SJCRH30 (cell line): Measurements from ENCODE around the gene WIF1. TPM values are rescaled to one million over a fixed set of nuclear protein-coding genes. Genes with fewer than 3 reads are reported as not detected.

Experiments
- DNase-seq, 2 experiments: peaks; one replicate each; pipeline ENCODE4 v3.0.0-alpha.2; 2015 to 2020
- H3K27ac ChIP-seq: fragments of 250-450 bp; sonication (Bioruptor Pico); 2 replicates; pipeline ENCODE4 v1.5.1; 2020; ENCODE audit warnings: mild to moderate bottlenecking, moderate library complexity
- H3K27me3 ChIP-seq: fragments of 250-450 bp; sonication (Bioruptor Pico); 2 replicates; pipeline ENCODE4 v1.5.1; 2020; ENCODE audit warnings: mild to moderate bottlenecking, moderate library complexity
- H3K36me3 ChIP-seq: fragments of 250-450 bp; sonication (Bioruptor Pico); 2 replicates; pipeline ENCODE4 v1.5.1; 2020; ENCODE audit warnings: mild to moderate bottlenecking, moderate library complexity
- H3K4me1 ChIP-seq: fragments of 250-450 bp; sonication (Bioruptor Pico); 2 replicates; pipeline ENCODE4 v1.5.1; 2020; ENCODE audit warnings: mild to moderate bottlenecking, moderate library complexity
- H3K4me3 ChIP-seq: fragments of 250-450 bp; sonication (Bioruptor Pico); 2 replicates; pipeline ENCODE4 v1.5.1; 2020; ENCODE audit warnings: mild to moderate bottlenecking, moderate library complexity
- H3K9me3 ChIP-seq: fragments of 250-450 bp; sonication (Bioruptor Pico); replicated peaks from 2 replicates; pipeline ENCODE4 v1.5.1; 2020; ENCODE audit warnings: mild to moderate bottlenecking, moderate library complexity
- total RNA-seq: library from RNA; depleted of rRNA; stranded (reverse); fragments of >200 nt; shearing (Covaris generic); gene quantifications from 2 replicates; pipeline ENCODE4 v1.2.3, GENCODE V29; 2014; rRNA removed

Gene WIF1, protein sequence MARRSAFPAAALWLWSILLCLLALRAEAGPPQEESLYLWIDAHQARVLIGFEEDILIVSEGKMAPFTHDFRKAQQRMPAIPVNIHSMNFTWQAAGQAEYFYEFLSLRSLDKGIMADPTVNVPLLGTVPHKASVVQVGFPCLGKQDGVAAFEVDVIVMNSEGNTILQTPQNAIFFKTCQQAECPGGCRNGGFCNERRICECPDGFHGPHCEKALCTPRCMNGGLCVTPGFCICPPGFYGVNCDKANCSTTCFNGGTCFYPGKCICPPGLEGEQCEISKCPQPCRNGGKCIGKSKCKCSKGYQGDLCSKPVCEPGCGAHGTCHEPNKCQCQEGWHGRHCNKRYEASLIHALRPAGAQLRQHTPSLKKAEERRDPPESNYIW
- not detected in 2 replicates for total RNA-seq

- DNase-seq: no peak
- Histone ChIP-seq H3K4me3 (no peak within 1 kb of the TSS), H3K27ac (no peak within 1 kb of the TSS), H3K27me3 (no peaks in the 10 kb centered on the region), H3K36me3 (no peaks in the 10 kb centered on the region), H3K4me1 (no peaks in the 10 kb centered on the region), H3K9me3 (no peaks in the 10 kb centered on the region)
These were observed at the start of gene WIF1 for GRCh38 chr12:65121049-65121955. TSS of gene WIF1 (minus strand) at chr12:65121305. CDS start at chr12:65121191, 114 bp downstream.

DNA sequence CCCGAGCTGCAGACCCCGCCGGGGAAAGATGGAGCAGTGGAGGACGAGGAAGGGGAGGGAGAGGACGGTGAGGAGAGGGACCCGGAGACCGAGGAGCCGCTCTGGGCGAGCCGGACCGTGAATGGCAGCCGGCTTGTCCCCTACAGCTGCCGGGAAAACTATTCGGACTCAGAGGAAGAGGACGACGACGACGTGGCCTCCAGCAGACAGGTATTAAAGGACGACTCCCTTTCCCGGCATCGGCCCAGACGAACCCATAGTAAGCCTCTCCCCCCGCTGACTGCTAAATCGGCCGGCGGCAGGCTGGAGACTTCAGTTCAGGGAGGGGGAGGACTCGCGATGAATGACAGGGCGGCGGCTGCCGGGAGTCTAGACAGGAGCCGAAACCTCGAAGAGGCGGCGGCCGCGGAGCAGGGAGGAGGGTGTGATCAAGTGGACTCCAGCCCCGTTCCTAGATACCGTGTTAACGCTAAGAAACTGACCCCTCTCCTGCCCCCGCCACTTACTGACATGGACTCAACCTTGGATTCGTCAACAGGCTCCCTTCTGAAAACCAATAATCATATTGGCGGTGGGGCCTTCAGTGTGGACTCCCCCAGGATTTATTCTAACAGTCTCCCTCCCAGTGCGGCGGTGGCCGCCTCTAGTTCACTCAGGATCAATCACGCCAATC lies 49.2 kb upstream of the WIF1 start:
- H3K9me3 ChIP-seq: no peaks in the 10 kb centered on the region
- no peaks in the 10 kb centered on the region for H3K4me1 ChIP-seq
- H3K27ac ChIP-seq: peak overlapping the region; percentile 81
- H3K4me3 ChIP-seq: peak overlapping the region; percentile 92
- H3K27me3 ChIP-seq: no peaks in the 10 kb centered on the region
- DNase-seq: peak; percentile 66 to 68
- H3K36me3 ChIP-seq: peaks cover 16% of the 10 kb centered on the region

DNA sequence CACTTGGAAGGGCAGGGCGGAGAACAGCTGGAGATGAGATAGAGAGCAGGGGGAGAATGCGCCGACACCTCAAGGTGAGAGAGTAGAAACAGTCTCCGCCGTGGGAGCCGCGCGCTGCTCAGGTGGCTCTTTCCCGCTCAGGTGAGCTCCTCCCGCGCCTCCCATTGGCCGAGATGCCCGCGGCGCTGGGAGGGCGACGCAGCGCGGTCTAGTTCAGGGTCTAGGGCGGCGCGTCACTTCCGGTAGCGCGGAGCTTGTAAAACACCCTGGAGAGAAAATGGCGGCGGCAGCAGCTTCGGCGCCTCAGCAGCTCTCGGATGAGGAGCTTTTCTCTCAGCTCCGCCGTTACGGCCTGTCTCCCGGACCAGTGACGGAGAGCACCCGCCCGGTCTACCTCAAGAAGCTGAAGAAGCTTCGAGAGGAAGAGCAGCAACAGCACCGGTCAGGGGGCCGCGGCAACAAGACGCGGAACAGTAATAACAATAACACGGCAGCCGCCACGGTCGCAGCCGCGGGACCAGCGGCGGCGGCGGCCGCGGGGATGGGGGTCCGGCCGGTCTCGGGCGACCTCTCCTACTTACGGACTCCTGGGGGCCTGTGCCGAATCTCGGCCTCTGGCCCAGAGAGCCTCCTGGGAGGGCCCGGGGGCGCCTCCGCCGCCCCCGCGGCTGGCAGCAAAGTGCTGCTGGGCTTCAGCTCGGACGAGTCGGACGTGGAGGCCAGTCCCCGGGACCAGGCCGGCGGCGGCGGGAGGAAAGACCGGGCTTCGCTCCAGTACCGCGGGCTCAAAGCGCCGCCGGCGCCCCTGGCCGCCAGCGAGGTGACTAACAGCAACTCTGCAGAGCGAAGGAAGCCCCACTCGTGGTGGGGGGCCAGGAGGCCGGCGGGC lies 48.5 kb upstream of the WIF1 start, which contains the start of gene LEMD3:
TSS of gene LEMD3 (plus strand) at position 264 of the 889 bp plus-strand sequence. CDS start at position 278, 14 bp downstream.
- H3K36me3 ChIP-seq: peaks cover 10% of the 10 kb centered on the region; the same call in 1 of the 2 replicates
- peak; percentile 88 to 91 for DNase-seq
- H3K27ac ChIP-seq: peak within 1 kb of the TSS; percentile 81
- H3K4me1 ChIP-seq: no peaks in the 10 kb centered on the region
- H3K27me3 ChIP-seq: no peaks in the 10 kb centered on the region
- no peaks in the 10 kb centered on the region for H3K9me3 ChIP-seq
- H3K4me3 ChIP-seq: peak within 1 kb of the TSS; percentile 92

DNA sequence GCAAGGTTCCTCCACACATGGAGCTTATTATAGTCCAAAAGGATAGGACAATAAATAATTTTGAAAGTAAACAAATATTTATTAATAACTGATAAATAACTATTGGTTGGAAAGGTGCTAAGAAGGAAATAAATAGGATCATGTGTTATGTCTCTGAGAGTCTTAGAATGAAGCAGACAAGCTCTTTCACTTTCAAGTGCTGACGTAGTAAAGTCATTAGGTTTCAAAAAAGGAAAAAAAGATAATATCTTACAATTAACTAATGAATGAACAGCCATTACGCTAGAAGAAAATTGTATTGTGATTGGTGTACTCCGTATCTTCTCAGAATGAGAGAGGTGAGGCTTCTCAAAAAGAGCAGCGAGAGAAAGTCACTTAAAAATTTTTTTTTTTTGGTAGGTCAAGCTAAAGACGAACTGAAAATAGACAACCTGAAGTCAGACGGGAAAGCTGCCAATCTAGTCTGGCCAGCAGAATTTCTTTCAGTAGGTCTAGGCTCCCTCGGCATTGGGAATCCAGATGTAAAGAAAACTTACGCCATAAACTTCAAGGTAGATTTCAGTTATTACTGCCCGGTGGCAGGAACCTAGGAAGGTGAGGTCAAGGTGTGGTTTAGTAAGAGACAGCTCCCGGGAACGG lies 47.7 kb upstream of the WIF1 start:
- Histone ChIP-seq H3K9me3 (no peaks in the 10 kb centered on the region), H3K36me3 (0 out of 2 replicates have a peak, but pooled peaks cover 8% of the 10 kb centered on the region), H3K27ac (peak overlapping the region; percentile 81), H3K27me3 (no peaks in the 10 kb centered on the region), H3K4me1 (no peaks in the 10 kb centered on the region), H3K4me3 (peak overlapping the region; percentile 92)
- DNase-seq: no peak

- H3K9me3 ChIP-seq: no peaks in the 10 kb centered on the region
- no peak for DNase-seq
- no peak overlapping the region for H3K27ac ChIP-seq
- H3K4me3 ChIP-seq: no peak overlapping the region
- no peaks in the 10 kb centered on the region for H3K27me3 ChIP-seq
- H3K4me1 ChIP-seq: no peaks in the 10 kb centered on the region
- H3K36me3 ChIP-seq: no peaks in the 10 kb centered on the region
These were observed 43.7 kb upstream of the WIF1 start for GRCh38 chr12:65164774-65165173.

GRCh38 chr12:65164244-65164643 lies 43.1 kb upstream of the WIF1 start:
- Histone ChIP-seq H3K9me3 (no peaks in the 10 kb centered on the region), H3K27ac (no peak overlapping the region), H3K4me3 (no peak overlapping the region), H3K27me3 (no peaks in the 10 kb centered on the region), H3K4me1 (no peaks in the 10 kb centered on the region), H3K36me3 (no peaks in the 10 kb centered on the region)
- no peak for DNase-seq

GRCh38 chr12:65162609-65163008 lies 41.5 kb upstream of the WIF1 start:
- DNase-seq: no peak
- no peaks in the 10 kb centered on the region for H3K36me3 ChIP-seq
- no peak overlapping the region for H3K4me3 ChIP-seq
- no peaks in the 10 kb centered on the region for H3K4me1 ChIP-seq
- no peaks in the 10 kb centered on the region for H3K9me3 ChIP-seq
- no peak overlapping the region for H3K27ac ChIP-seq
- H3K27me3 ChIP-seq: no peaks in the 10 kb centered on the region

DNA sequence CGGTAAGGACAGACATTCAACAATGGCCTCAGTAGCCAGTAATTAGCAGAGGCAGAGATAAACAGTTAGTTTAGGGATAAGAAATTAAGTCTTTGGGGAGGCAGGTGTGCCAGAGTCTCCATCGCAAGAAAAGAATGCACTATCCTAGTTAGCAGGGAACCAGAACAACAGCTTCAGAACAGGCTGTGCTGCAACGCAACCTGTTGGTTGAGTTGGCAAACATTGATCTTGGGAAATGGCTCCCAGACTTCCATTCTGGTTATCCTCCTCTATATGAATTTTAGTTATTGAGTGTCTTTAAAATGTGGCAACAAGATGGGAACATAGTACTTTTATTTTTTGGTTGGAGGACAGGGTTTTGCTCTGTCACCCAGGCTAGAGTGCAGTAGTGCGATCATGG lies 36.0 kb upstream of the WIF1 start:
- peaks cover 13% of the 10 kb centered on the region for H3K4me1 ChIP-seq
- no peaks in the 10 kb centered on the region for H3K9me3 ChIP-seq
- H3K27ac ChIP-seq: no peak overlapping the region

DNA sequence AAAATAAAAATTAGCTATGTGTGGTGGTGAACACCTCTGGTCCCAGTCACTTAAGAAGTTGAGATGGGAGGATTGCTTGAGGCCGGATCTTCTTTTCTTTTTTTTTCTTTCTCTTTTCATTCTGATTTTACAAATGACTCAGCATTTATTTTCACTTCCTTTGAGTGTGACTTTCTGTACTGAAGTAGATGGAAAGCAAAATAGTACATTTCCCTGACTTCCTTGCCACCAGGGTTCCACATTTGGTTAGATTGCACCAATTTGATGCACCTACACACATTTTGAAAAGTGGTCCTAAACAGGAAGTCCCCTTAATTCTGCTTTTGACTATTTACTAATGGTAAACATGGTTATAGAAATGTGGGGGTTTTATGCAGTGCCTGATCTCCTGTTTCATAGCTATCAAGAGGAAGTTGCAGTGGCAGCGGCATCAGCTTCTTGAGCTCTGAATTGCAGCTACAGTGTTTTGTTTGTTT lies 35.3 kb upstream of the WIF1 start:
- Histone ChIP-seq H3K27me3 (no peaks in the 10 kb centered on the region), H3K4me3 (no peak overlapping the region), H3K27ac (no peak overlapping the region), H3K36me3 (no peaks in the 10 kb centered on the region), H3K9me3 (no peaks in the 10 kb centered on the region), H3K4me1 (peaks cover 20% of the 10 kb centered on the region)
- no peak for DNase-seq

More for the DNA sequence above, 36.0 kb upstream of the WIF1 start:
- Histone ChIP-seq H3K36me3 (no peaks in the 10 kb centered on the region), H3K4me3 (no peak overlapping the region), H3K27me3 (no peaks in the 10 kb centered on the region)
- DNase-seq: no peak

DNA sequence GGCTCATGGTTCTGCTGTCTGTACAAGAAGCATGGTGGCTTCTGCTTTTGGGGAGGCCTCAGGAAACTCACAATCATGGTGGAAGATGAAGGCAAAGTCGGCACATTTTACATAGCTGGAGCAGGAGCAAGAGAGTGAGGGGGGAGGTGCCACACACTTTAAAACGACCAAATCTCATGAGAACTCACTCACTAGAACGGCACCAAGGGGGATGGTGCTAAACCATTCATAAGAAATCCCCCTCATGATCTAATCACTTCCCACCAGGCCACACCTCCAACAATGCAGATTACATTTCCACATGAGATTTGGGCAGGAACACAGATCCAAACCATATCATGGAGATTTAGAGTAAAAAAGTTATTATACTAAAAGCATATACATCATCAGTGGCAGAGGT lies 34.7 kb upstream of the WIF1 start:
- no peaks in the 10 kb centered on the region for H3K9me3 ChIP-seq
- H3K36me3 ChIP-seq: no peaks in the 10 kb centered on the region
- H3K27ac ChIP-seq: no peak overlapping the region
- peaks cover 26% of the 10 kb centered on the region for H3K4me1 ChIP-seq
- DNase-seq: no peak
- H3K4me3 ChIP-seq: no peak overlapping the region
- no peaks in the 10 kb centered on the region for H3K27me3 ChIP-seq

GRCh38 chr12:65152596-65152995 lies 31.5 kb upstream of the WIF1 start:
- Histone ChIP-seq H3K9me3 (no peaks in the 10 kb centered on the region), H3K27me3 (no peaks in the 10 kb centered on the region), H3K4me3 (no peak overlapping the region), H3K36me3 (no peaks in the 10 kb centered on the region), H3K4me1 (peaks cover 29% of the 10 kb centered on the region), H3K27ac (peak overlapping the region; percentile 63)
- peak; percentile 37 to 74 for DNase-seq

DNA sequence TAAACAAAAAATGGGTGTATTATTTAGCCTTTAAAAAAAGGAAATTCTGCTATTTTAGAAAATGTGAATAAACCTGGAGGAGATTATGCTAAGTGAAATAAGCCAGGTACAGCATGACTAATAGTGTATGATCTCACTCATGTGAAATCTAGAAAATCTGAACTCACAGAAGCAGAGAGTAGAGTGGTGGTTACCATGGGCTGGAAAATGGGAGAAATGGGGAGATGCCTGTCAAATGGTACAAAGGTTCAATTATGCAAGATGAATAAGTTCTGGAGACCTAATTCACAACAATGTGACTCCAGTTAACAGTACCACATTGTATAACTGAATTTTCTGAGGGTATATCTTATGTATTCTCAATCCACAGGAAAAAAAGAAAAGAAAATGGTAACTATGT lies 30.9 kb upstream of the WIF1 start:
- H3K36me3 ChIP-seq: no peaks in the 10 kb centered on the region
- peak in 1 of 2 experiments; percentile 33 for DNase-seq
- H3K27me3 ChIP-seq: no peaks in the 10 kb centered on the region
- H3K27ac ChIP-seq: peak overlapping the region; percentile 63
- H3K4me1 ChIP-seq: peaks cover 29% of the 10 kb centered on the region
- no peaks in the 10 kb centered on the region for H3K9me3 ChIP-seq
- no peak overlapping the region for H3K4me3 ChIP-seq

GRCh38 chr12:65147312-65147905 lies 26.3 kb upstream of the WIF1 start:
- H3K4me1 ChIP-seq: peaks cover 20% of the 10 kb centered on the region
- no peak for DNase-seq
- no peaks in the 10 kb centered on the region for H3K27me3 ChIP-seq

More at GRCh38 chr12:65147312-65147905, 26.3 kb upstream of the WIF1 start:
- no peaks in the 10 kb centered on the region for H3K36me3 ChIP-seq
- no peaks in the 10 kb centered on the region for H3K9me3 ChIP-seq
- no peak overlapping the region for H3K4me3 ChIP-seq
- no peak overlapping the region for H3K27ac ChIP-seq
